GM18517 (cell line): ENCODE results near the gene LRPAP1.
"Not testable (repeated sequence)": the region's sequence is repeated elsewhere in the genome, so short reads cannot be mapped to it uniquely, and the experiment has no call there.

Source experiments
- ATAC-seq: cut with Tn5 transposase; IDR thresholded peaks from one replicate; pipeline ENCODE4 v1.9.1; 2021; ENCODE audit warnings: mild to moderate bottlenecking, moderate library complexity; ENCODE audit not compliant: unreplicated experiment

The LRPAP1 gene

DNA sequence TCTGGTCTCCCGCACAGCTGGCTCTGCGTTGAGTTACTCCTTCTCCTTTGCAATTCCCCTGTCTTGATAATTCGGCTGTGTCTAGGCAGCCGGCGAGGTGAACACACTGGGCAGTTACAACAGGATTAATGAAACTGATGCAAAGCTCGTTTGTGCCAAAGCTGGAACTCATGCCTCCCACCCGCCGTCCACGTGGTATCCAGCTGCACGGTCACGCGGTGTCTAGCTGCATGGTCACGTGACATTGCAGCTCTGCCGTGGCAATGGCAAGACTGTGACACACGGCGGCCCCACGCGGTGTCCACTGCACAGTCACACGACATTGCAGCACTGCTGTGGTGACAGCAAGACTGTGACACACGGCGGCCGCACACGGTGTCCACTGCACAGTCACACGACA, 31.2 kb upstream of the LRPAP1 start:
- ATAC-seq: no peak

DNA sequence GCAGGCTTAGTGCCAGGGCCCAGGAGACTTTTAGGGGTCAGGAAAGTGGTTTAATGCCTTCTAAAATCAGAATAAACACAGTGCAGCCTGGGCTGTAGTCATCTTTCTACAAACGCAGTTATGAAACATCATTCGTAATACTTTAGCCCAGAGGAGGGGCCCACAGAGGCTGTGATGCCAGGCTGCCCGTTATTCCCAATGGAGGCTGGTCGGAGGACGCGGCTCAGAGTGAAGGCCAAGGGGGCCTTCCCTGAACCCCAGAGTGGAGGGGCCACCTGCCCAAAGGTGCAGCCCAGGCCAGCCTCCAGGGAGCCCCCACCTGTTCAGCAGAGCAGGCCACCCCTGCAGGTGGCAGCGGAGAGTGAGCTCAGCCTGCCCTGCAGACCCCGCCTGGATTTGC, 29.9 kb upstream of the LRPAP1 start:
- not testable (repeated sequence) for ATAC-seq

DNA sequence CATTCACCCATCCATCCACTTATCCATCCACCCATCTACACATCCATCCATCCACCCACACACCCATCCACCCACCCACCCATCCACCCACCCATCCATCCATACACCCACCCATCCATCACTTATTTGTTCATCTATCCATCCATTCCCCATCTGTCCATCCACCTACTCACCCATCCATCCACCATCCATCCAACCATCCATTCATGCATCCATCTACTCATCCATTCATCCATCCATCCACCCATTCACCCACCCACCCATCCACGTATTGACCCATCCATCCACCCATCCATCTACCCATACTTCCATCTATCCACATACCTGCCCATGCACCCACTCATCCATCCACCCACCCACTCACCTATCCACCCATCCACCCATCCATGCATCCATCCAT, 28.2 kb upstream of the LRPAP1 start:
- not testable (repeated sequence) for ATAC-seq

DNA sequence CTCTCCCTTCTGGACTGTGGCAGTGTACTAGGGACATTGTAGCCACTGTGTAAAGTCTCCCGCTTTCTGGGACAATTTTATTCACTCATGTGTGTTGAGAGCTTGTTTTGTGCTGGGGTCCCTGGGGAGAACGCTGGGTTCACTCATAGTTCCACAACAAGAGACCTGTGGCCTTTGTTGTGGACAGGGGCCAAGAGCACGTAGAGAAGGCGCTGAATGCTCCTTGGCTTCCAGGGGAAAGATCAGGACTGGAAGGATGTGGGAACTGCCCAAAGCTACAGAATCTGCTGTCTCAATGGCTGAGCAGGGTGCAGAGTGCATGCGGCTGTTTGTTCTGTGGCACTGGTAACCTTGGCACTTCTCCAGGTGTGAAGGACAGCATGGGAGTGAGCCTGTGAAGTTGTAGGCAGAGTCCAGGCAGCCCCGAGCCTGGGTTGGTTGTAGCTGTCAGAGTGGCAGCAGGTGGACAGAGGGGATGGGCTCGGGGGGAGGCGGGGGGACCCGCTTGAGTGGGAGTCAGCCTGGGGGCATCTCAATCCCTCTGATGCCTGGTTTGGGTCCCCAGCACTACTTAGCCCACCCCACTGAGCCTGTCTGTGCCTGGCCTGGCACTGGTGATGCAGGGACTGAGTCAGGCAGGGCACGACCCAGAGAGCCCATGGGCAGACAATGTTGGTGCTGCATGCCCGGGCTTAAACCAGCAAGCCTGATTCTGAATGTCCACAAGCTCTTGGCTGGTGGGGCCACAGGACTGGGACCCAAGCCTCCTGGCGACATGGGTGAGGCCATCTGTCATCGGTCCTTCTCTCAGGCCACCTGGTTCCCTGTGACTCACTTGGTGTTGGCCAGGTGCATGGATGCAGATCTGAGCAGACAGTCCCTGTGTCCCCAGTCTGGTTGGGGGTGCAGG, 27.4 kb upstream of the LRPAP1 start:
- not testable (repeated sequence) for ATAC-seq

DNA sequence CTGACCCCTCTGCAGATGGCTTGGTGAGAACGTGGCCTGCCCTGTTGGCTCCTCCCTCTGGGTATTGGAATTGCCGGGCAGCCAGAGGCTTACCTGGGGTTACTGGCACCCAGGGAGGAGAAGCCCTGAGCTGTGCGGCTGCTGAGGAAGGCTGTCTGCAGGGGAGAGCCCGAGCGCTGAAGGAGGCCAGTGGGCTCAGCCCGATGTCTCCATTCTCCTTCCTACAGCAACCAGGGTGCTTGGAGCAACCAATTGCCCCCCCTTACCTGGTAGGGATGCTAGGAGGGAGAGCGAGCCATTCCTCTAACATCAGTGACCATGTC, 26.3 kb upstream of the LRPAP1 start:
- ATAC-seq: not testable (repeated sequence)

DNA sequence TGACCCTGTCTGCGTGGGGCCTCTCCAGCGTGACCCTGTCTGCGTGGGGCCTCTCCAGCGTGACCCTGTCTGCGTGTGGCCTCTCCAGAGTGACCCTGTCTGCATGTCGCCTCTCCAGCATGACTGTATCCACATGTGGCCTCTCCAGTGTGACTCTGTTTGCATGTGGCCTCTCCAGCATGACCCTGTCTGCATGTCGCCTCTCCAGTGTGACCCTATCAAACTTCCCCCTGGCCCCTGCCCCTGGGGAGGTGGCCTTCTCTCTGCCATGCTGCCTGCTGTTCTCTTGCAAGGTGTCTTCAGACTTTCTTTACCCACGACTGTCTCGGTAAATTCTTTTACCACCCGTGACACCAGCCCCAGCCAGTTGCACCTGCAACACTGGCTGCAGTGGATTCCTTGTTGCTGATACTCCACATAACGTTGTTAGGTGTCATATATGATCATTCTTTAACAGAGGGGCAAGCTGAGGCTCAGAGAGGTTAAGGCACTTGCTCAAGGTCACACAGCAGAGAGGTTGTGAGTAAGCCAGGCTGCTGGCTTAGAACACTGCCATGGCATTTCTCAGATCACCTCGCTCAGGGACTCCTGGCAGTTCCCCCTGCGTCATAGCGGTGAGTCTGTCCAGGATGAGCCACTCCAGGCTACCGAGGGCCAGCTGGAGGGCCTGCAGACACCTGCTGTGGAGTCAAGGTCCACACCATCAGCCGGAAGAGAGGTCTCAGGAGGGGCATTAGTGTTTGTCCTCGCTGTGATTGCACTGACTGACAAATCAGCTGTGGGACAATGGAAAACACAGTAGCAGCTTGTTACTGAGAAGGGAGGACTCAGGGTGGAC, 25.7 kb upstream of the LRPAP1 start:
- not testable (repeated sequence) for ATAC-seq

DNA sequence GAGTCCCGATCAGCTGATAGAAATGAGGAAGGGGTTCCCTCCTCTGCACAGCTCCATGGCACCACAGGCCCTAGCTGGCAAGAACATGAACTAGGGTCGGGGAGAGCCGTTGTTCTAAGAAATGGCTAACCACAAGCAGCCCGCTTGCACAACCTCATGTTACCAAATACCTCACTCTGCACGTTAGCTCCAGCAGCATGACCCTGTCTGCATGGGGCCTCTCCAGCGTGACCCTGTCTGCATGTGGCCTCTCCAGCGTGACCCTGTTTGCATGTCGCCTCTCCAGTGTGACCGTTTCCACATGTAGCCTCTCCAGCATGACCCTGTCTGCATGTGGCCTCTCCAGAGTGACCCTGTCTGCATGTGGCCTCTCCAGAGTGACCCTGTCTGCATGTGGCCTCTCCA, 24.9 kb upstream of the LRPAP1 start:
- ATAC-seq: not testable (repeated sequence)

DNA sequence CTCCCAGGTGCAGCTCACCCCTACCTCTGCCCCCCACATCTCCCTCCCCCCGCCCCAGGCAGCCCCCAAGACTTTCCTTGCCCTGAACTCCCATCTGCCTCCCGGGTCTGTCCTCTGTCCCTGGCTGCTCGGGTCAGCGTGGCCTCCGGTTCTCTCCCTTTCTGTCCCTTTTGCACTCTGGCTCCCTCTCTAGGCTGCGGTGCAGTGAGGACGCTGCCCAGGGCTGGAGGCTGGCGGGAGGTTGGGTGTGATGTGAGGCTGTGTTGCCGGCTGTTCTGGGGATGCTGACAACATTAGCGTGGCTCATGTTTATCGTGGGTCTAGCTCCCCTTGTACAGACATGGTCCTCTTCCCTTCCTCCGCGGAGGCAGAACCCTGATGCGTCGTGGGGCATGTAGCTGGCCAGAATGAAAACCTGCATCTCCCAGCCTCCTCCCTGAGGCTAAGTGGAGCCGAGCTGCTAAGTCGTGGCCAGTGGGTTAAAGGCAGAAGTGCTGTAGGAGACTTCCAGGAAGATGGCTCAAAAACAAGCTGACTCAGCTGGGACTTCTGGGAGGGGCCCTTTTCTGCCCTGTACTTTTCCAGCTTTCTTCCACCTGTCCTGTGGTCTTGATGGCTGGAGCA, 24.1 kb upstream of the LRPAP1 start:
- not testable (repeated sequence) for ATAC-seq

DNA sequence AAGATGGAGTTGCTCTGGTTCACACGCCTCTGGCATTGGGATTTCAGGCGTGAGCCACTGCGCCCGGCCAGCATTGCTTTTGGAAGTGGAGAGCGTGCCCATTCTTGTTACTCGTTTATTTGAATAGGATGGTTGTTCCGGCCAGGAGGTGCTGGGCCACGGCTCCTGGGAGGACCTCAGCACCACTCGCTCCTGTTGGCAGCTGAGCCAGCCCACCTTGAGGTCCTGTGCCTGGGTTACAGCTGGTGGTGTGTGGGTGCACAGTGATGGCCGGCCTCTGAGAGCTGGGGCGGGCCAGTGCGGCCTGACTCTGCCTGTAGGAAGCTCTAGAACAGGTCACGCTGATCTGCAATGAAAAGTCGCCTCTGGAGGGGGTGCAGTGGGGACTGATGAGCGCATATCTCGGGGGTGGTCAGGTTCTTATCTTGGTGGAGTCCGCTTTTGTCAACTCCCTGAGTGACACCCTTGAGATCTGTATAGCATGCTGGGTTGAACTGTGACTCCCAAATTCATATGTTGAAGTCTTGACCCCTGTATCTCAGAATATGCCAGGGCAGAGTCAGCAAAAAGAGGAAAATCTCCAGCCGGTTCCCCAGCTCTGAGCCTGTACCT, 23.3 kb upstream of the LRPAP1 start:
- ATAC-seq: not testable (repeated sequence)

DNA sequence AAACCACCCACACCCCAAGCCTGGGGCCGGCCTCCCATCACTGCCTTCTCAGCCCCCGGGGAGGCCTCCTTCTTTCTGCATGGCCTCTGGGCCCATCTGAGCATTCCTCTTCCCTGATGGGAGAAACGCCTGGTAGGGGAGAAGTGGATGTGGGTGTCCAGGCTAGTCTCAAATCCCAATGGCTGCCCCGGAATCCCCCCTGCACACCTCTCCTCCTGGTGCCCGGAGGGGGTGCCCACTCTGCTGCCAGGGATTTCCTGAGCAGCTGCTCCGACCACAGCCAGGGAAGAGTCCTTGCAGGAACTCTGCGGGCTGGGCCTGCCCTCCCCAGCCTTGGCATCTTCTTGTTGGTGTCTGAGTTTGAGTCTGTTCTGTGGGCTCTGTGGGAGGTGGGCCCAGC, 19.1 kb upstream of the LRPAP1 start:
- not testable (repeated sequence) for ATAC-seq

DNA sequence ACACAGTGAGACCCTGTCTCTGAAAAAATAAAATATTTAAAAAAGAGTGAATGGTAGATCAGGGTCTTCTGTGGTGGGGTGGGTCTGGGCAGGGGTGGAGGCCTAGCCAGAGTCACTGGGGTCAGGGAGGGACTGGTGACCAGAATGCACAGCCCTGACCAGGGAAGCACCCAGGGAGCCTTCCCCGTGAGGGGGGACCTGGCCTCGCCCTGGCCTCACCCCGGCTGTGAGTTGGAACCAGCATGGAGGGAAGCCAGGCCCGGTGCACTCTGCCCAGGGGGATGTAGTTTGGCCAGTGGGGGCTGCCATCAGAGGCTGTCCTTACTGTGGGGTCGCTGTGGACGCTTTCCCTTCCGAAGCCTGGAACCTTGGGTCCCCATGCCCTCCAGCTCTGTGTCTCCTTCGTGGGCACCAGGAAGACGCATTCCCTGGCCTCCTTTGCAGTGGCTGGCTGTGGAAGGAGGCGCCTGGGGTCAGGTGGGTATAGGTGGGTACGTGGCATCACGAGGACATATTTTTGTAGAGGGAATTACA, 18.6 kb upstream of the LRPAP1 start:
- not testable (repeated sequence) for ATAC-seq

DNA sequence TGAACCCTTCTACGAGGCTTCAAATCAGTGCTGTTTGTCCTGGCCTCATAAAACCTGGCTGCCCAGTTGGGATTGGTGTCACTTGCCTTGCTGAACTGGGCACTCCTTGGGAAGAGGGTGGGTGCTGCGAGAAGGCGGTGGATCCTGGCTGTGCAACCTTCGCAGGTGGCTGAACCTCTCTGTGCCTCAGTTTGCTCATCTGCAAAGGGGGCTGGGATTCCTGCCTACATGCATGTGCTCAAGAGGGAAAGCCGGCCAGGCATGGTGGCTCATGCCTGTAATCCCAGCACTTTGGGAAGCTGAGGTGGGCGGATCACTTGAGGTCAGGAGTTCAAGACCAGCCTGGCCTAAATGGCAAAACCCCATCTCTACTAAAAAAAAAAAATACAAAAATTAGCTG, 17.8 kb upstream of the LRPAP1 start:
- not testable (repeated sequence) for ATAC-seq

DNA sequence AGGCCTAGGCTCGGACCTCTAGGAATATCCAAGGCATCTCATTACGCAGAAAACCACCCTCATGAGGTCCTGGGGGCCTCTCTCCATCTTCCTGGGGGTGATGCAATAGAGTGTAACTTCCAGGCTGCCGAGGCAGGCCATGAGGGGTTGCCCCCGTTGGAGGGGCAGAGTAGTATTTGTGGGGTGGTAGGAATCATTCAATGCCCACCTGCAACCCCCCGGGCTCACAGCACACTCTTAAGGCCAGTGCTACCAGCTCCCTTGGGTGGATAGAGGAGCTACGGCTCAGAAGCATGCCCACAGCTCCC, 17.4 kb upstream of the LRPAP1 start:
- not testable (repeated sequence) for ATAC-seq

DNA sequence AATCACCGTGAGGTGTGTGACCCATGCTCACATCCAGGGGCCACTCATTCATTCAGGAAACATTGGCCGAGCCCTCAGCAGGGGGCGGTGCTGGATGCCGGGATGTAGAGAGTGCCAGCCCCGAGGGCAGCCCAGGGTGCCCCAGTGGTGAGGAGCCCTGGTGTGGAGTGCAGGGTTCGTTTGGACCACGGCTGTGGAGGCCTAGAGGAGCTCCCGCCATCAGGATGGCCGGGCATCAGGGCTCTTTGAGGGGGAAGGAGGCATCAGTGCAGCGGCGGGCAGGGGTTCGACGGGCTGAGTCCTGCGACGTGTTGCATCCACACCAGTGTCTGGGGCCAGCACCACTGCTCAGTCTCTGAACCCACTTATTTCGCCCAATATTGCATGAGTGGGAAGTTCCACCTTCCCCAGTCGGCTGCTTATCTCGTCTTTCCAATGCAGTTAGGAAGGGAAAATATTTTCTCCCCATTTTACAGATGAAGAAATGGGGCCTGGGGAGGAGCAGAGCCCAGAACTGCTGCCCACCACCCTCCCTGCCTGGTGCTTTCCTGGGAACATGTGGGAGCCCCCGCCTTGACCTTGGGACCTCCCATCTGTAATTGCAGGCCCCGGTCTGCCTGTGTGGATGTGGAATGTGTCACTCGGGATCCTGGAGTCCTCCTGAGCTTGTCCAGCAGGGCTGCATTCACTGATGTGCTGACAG, 16.9 kb upstream of the LRPAP1 start:
- ATAC-seq: not testable (repeated sequence)

DNA sequence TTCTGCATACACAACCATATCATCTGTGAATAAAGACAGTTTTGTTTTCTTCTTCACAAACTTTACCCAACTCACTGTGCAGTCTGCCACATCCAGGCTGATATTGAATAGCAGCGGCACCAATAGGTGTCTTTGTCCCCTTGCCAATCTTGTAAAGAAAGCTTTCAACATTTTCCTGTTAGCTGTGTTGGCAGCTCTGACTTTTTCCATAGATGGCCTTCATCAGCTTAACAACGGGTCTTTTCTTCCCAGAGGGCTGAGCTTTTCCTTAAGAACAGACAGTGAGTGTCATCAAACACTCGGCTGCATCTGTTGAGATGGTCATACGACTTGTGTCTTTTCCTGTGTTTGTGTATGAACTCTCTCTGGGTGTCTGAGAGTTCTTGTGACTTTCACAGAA, 14.5 kb upstream of the LRPAP1 start:
- ATAC-seq: not testable (repeated sequence)

DNA sequence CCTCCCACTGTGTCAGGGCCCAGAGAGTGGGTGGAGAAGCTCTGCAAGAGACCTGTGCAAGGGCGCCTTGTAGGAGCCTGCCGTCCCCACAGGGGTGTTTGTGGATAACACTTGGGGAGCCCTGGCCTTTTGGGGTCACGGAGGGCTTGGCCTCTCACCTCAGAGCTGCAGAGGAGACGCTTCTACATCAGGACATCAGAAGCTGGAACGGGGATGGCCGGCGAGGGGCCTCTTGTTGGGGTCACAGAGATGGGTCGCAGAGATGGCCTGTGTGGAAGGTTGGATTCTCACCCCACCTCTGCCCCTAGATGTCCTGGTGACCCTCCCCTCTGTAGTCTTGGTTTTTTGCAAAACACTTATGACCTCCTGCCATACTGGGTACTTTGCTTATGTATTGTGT, 13.1 kb upstream of the LRPAP1 start:
- not testable (repeated sequence) for ATAC-seq

DNA sequence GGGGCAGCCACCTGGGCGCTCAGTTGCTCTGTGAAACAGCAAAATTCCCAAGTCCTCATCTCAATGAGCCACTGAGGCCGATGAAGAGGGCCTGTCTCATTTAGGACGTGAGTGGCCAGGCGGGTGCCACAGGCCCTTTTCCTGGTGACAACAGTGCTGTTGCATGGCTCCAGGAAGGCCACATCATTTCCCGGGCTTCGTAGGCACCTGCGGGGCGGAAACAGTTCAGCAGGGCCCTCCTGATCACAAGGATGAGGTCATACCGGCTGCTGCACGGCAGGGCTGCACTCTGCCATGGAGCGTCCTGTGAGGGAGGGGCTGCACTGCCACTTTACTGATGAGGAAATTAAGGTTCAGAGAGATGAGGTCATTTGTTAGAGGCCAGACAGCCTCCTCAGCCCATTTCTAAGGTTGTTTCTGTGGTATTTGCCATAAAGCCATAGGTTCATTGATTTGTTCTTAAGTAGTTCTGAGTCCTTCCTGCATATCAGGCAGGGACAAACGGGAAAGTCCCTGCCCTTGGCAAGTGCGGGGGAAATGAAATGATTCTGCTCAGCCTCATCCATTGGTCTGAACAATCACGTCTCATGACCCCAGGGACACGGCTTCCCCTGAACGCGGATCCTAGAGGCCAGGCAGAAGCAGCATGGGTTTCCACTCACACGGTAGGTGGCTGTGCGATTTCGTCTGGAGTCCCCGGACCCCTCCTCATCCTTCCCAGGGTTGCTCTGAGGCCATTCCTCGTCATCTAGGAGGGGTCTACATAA, 12.2 kb upstream of the LRPAP1 start:
- ATAC-seq: not testable (repeated sequence)

DNA sequence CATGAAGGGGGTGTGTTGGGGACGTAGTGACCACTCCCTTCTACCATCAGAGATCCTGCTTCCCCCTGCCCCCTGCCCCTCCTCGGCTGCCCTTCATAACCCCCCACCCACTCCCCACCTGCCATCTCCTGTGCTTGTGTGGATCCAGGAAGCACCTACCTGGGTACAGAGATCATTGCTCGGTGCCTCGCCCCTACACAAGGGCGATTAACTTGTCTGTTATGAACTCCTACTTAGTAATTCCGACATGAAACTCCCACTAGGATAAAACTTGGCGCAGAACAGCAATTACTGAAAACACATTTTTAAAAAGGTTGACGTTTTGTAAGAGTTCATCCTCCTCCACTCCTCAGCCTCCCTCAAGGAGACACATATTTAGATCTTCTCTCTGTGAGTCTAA, 11.2 kb upstream of the LRPAP1 start:
- ATAC-seq: not testable (repeated sequence)

DNA sequence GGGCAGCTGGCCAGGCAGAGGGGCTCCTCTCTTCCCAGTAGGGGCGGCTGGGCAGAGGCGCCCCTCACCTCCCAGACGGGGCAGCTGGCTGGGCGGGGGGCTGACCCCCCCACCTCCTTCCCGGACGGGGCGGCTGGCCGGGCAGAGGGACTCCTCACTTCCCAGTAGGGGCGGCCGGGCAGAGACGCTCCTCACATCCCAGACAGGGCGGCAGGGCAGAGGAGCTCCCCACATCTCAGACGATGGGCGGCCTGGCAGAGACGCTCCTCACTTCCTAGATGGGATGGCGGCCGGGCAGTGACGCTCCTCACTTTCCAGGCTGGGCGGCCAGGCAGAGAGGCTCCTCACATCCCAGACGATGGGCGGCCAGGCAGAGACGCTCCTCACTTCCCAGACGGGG, 6.7 kb upstream of the LRPAP1 start:
- not testable (repeated sequence) for ATAC-seq

DNA sequence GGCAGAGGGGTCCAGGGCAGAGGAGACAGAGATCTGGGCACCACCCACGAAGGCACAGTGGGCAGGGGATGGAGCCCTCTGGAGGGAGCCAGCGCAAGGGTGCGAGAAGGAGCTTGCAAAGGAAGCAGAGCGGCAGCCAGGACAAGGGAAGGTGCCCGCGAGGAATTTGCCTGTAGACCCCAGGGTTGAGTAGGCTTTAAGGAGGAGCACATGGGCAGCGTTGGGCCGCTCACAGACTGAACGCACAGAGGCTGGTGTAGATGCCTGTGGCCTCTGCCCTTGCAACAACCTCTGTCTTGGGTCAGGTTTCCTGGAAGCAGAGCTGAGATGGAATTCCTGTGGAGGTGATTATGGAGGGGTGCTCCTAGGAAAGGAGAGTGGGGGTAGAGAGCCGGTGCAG, 3.6 kb upstream of the LRPAP1 start:
- not testable (repeated sequence) for ATAC-seq
